HG03520 (cell line): ENCODE data around the gene NPHS2.
"Not testable (repeated sequence)": the region's sequence is repeated elsewhere in the genome, so short reads cannot be mapped to it uniquely, and the experiment has no call there.

Source experiments
- ATAC-seq: cut with Tn5 transposase; IDR thresholded peaks from one replicate; pipeline ENCODE4 v1.9.1; 2021; ENCODE audit warnings: mild to moderate bottlenecking, moderate library complexity; ENCODE audit not compliant: unreplicated experiment

The NPHS2 gene

GRCh38 chr1:179548666-179549367 is 26.9 kb downstream of the NPHS2 start:
- no peak for ATAC-seq

- ATAC-seq = no peak
Observed at GRCh38 chr1:179547021-179547535, 28.7 kb downstream of the NPHS2 start.

GRCh38 chr1:179545321-179545720 is 30.4 kb downstream of the NPHS2 start:
- no peak for ATAC-seq

GRCh38 chr1:179541774-179542173 is 34.0 kb downstream of the NPHS2 start:
- ATAC-seq = no peak

GRCh38 chr1:179530352-179530751 is 45.4 kb downstream of the NPHS2 start:
- ATAC-seq = no peak

GRCh38 chr1:179529482-179530195 is 46.1 kb downstream of the NPHS2 start:
- ATAC-seq = no peak

- not testable (repeated sequence) for ATAC-seq
Observed at GRCh38 chr1:179518544-179518943, 57.2 kb downstream of the NPHS2 start.

- no peak for ATAC-seq
Observed at GRCh38 chr1:179516976-179517705, 58.6 kb downstream of the NPHS2 start.

- ATAC-seq = peak; percentile 90
Observed at GRCh38 chr1:179510038-179510437, 65.7 kb downstream of the NPHS2 start.

GRCh38 chr1:179509384-179509783 is 66.4 kb downstream of the NPHS2 start:
- no peak for ATAC-seq

GRCh38 chr1:179506199-179506598 is 69.5 kb downstream of the NPHS2 start:
- ATAC-seq = no peak
